DOHH2 (cell line): ENCODE results near the gene C6orf89.

ENCODE experiments used
- H3F3A ChIP-seq: fragments of 200-600 bp; sonication (generic), shearing (Covaris generic); 2 replicates; pipeline ENCODE4 v1.6.0; 2016; ENCODE audit warnings: antibody characterized with exemption, mild to moderate bottlenecking; ENCODE audit not compliant: control insufficient read depth, insufficient read depth
- H3K27ac ChIP-seq: fragments of 200-600 bp; sonication (generic); 2 replicates; pipeline ENCODE4 v1.5.1; 2014; ENCODE audit warnings: low read depth, mild to moderate bottlenecking, low read length, moderate library complexity
- H3K27me3 ChIP-seq: fragments of 200-600 bp; sonication (generic); 2 replicates; pipeline ENCODE4 v1.6.1; 2014; ENCODE audit warnings: mild to moderate bottlenecking, low read length, mixed read lengths; ENCODE audit not compliant: control insufficient read depth
- H3K36me3 ChIP-seq: fragments of 200-600 bp; sonication (generic); 2 replicates; pipeline ENCODE4 v1.6.1; 2014; ENCODE audit warnings: mild to moderate bottlenecking, low read length, moderate library complexity, mixed read lengths; ENCODE audit not compliant: control insufficient read depth
- H3K4me1 ChIP-seq: fragments of 200-600 bp; sonication (generic); 2 replicates; pipeline ENCODE4 v1.6.1; 2014; ENCODE audit warnings: mild to moderate bottlenecking, low read length, mixed read lengths; ENCODE audit not compliant: control insufficient read depth
- H3K4me2 ChIP-seq: fragments of 200-600 bp; sonication (generic); 2 replicates; pipeline ENCODE4 v1.6.0; 2014; ENCODE audit warnings: mild to moderate bottlenecking, low read length, moderate library complexity
- H3K4me3 ChIP-seq: fragments of 200-600 bp; sonication (generic); 2 replicates; pipeline ENCODE4 v1.5.1; 2014; ENCODE audit warnings: mild to moderate bottlenecking, low read length, mixed read lengths
- H3K79me2 ChIP-seq: fragments of 200-600 bp; sonication (generic); 2 replicates; pipeline ENCODE4 v1.6.1; 2014; ENCODE audit warnings: mild to moderate bottlenecking, low read length, mixed read lengths; ENCODE audit not compliant: control insufficient read depth
- H3K9me2 ChIP-seq: fragments of 200-600 bp; sonication (generic); replicated peaks from 2 replicates; pipeline ENCODE4 v1.6.1; 2014; ENCODE audit warnings: mild to moderate bottlenecking, low read length, mixed read lengths; ENCODE audit not compliant: control insufficient read depth
- H3K9me3 ChIP-seq: fragments of 200-600 bp; sonication (generic); 2 replicates; pipeline ENCODE4 v1.6.1; 2014; ENCODE audit warnings: antibody characterized with exemption, low read length, mixed read lengths; ENCODE audit not compliant: control insufficient read depth, insufficient read depth
- H4K20me1 ChIP-seq: fragments of 200-600 bp; sonication (generic); 2 replicates; pipeline ENCODE4 v1.6.0; 2014; ENCODE audit warnings: low read depth, mild to moderate bottlenecking, antibody characterized with exemption, low read length, moderate library complexity; ENCODE audit not compliant: control insufficient read depth, insufficient read depth
- CTCF ChIP-seq: fragments of 200-600 bp; sonication (generic); IDR thresholded peaks from one replicate; pipeline ENCODE4 v1.5.1; 2014; ENCODE audit warnings: antibody characterized with exemption, mild to moderate bottlenecking, low read depth, low read length; ENCODE audit not compliant: poor library complexity, severe bottlenecking
- EZH2phosphoT487 ChIP-seq: fragments of 200-600 bp; sonication (generic); IDR thresholded peaks from 2 replicates; pipeline ENCODE4 v1.6.1; 2017; ENCODE audit warnings: borderline replicate concordance, mild to moderate bottlenecking, antibody characterized with exemption, low read length, moderate library complexity, mixed read lengths

The C6orf89 gene

DNA sequence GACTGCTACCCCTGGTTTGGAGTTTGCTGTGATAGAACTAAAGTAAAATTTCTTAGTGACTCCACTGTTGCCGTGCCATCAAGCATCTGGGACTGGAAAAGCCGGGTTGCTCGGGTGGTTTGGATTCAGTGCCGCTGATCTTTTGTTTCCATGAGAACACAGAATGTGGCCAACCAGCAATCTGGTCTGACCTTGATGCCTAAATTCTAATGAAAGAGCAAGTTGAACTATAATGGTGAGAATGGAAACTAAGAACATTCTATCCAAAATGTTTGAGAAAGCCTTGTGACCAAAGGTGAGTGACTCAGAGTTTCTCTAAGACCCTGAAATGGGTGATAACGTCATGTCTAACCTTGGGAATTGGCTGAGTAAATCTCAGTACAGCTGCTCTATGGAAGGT lies 58.9 kb downstream of the C6orf89 start:
- no peaks in the 10 kb centered on the region for H3K9me2 ChIP-seq
- H3K4me1 ChIP-seq, result peaks cover 6% of the 10 kb centered on the region
- no peaks in the 10 kb centered on the region for H4K20me1 ChIP-seq
- H3K9me3 ChIP-seq, result no peaks in the 10 kb centered on the region
- H3F3A ChIP-seq, result no peaks in the 10 kb centered on the region
- TF ChIP-seq CTCF (no peak), EZH2phosphoT487 (no peak)
- no peak overlapping the region for H3K4me3 ChIP-seq
- H3K79me2 ChIP-seq, result no peaks in the 10 kb centered on the region
- H3K4me2 ChIP-seq, result no peak overlapping the region
- H3K27ac ChIP-seq, result no peak overlapping the region
- no peaks in the 10 kb centered on the region for H3K36me3 ChIP-seq
- H3K27me3 ChIP-seq, result no peaks in the 10 kb centered on the region; the same call in 1 of the 2 replicates

DNA sequence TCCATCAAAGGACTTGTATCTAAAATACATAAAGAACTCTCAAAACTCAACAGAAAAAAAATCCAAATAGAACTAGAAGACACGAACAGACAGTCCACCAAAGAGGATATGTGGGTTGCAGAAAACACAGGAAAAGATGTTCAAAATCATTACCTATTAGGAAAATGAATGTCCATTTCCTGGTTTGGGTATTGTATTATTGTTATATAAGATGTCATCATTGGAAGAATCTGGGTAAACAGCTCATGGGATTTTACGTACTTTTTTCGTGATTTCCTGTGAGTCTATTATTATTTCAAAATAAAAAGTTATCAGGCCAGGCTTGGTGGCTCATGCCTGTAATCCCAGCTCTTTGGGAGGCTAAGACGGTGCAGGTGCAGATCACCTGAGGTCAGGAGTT lies 59.5 kb downstream of the C6orf89 start:
- Histone ChIP-seq H4K20me1 (no peaks in the 10 kb centered on the region), H3K4me2 (no peak overlapping the region), H3K4me1 (peaks cover 6% of the 10 kb centered on the region), H3K36me3 (no peaks in the 10 kb centered on the region), H3K9me2 (no peaks in the 10 kb centered on the region), H3K27ac (no peak overlapping the region), H3K9me3 (no peaks in the 10 kb centered on the region), H3K27me3 (no peaks in the 10 kb centered on the region; the same call in 1 of the 2 replicates), H3K79me2 (no peaks in the 10 kb centered on the region), H3F3A (no peaks in the 10 kb centered on the region), H3K4me3 (no peak overlapping the region)
- TF ChIP-seq EZH2phosphoT487 (no peak), CTCF (no peak)

DNA sequence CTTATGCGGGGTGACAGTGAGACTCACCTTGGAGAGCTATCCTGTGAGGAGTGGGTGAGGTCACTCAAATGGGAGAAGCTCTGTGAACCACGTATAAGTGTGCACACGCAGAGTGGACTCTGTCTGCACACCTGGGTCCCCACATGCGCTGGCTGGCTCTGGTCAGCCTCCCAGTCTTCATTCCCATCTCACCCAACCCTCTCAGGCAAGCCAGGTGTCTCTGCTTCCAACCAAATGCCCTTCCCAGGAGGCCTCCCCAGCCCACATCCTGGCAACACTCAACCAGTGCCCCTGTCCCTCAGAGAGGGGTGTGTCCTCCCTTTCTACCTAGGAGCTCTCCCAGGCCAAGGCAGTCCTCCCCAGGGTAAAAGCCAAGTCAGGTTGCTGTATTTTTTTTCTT lies 60.8 kb downstream of the C6orf89 start:
- Histone ChIP-seq H3K9me2 (no peaks in the 10 kb centered on the region), H3K27ac (no peak overlapping the region), H4K20me1 (no peaks in the 10 kb centered on the region), H3K79me2 (no peaks in the 10 kb centered on the region), H3K36me3 (no peaks in the 10 kb centered on the region), H3K27me3 (no peaks in the 10 kb centered on the region; the same call in 1 of the 2 replicates), H3K4me1 (peaks cover 6% of the 10 kb centered on the region), H3K4me3 (no peak overlapping the region), H3K9me3 (no peaks in the 10 kb centered on the region), H3F3A (no peaks in the 10 kb centered on the region), H3K4me2 (no peak overlapping the region)
- TF ChIP-seq CTCF (no peak), EZH2phosphoT487 (no peak)
